Hepatic stellate cell (primary cell): ENCODE data around the gene UBE2M.
A peak's percentile ranks its signal among the peaks of the same experiment; 100 is the strongest.

ENCODE experiments used
- DNase-seq: peaks from one replicate; pipeline ENCODE4 v3.0.0; 2011; ENCODE audit warnings: low spot score

Gene UBE2M

GRCh38 chr19:58570770-58571574 is 12.6 kb upstream of the UBE2M start:
- no peak for DNase-seq

GRCh38 chr19:58569943-58570670 is 11.7 kb upstream of the UBE2M start:
- no peak for DNase-seq

- DNase-seq: no peak
Observed at GRCh38 chr19:58569191-58569942, 11.0 kb upstream of the UBE2M start.

GRCh38 chr19:58568453-58569130 is 10.2 kb upstream of the UBE2M start:
- DNase-seq: no peak

- no peak for DNase-seq
Observed at GRCh38 chr19:58566989-58567388, 8.6 kb upstream of the UBE2M start.

- DNase-seq: no peak
Observed at GRCh38 chr19:58563823-58564222, 5.4 kb upstream of the UBE2M start.

GRCh38 chr19:58563034-58563573 is 4.7 kb upstream of the UBE2M start:
- DNase-seq: no peak

- DNase-seq: no peak
Observed at GRCh38 chr19:58562122-58563033, 4.0 kb upstream of the UBE2M start.

- no peak for DNase-seq
Observed at GRCh38 chr19:58561373-58562121, 3.1 kb upstream of the UBE2M start.

GRCh38 chr19:58560921-58561320 is 2.5 kb upstream of the UBE2M start:
- no peak for DNase-seq

GRCh38 chr19:58560007-58560887 is 1.8 kb upstream of the UBE2M start:
- no peak for DNase-seq

- DNase-seq: peak; percentile 99
Observed at GRCh38 chr19:58559275-58560006, 1.0 kb upstream of the UBE2M start.

GRCh38 chr19:58558623-58559274 is 338 bp upstream of the UBE2M start:
- DNase-seq: peak; percentile 94

GRCh38 chr19:58557221-58558065 is 968 bp downstream of the UBE2M start:
- DNase-seq: no peak

GRCh38 chr19:58556622-58557220 is 1.7 kb downstream of the UBE2M start:
- no peak for DNase-seq

- no peak for DNase-seq
Observed at GRCh38 chr19:58555920-58556621, 2.3 kb downstream of the UBE2M start.
